OCI-LY3 (cell line): Measurements from ENCODE around the gene CCRL2.

Source experiments
- EZH2phosphoT487 ChIP-seq: fragments of 200-600 bp; shearing (Covaris generic); IDR thresholded peaks from 2 replicates; pipeline ENCODE4 v1.6.1; 2018; ENCODE audit warnings: antibody characterized with exemption, mixed run types, low read depth
- TF ChIP-seq, protein P1 (sequence below): fragments of 200-600, 300-600 bp; sonication (generic); IDR thresholded peaks from 2 replicates; pipeline ENCODE4 v1.5.1; 2014; ENCODE audit warnings: antibody characterized with exemption, low read length, low read depth

DNA sequence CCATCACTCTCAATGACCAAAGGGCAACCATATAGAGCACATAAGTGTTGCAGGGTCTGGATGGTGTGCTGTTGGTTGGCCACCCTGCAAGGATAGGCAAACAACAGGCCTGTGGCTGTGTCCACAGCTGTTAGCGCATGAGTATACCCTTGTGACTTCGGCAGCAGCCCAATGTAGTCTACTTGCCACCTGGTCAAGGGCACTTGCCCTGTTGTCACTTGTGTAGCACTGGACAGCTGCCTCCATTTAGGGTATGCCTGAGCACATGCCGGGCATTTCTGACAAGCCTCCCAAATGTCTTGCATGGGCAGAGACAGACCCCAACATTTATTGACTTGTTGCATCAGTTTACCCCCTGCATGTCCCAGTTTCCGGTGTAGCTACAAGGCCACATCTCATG lies 12.8 kb downstream of the CCRL2 start:
- TF ChIP-seq, protein P1, sequence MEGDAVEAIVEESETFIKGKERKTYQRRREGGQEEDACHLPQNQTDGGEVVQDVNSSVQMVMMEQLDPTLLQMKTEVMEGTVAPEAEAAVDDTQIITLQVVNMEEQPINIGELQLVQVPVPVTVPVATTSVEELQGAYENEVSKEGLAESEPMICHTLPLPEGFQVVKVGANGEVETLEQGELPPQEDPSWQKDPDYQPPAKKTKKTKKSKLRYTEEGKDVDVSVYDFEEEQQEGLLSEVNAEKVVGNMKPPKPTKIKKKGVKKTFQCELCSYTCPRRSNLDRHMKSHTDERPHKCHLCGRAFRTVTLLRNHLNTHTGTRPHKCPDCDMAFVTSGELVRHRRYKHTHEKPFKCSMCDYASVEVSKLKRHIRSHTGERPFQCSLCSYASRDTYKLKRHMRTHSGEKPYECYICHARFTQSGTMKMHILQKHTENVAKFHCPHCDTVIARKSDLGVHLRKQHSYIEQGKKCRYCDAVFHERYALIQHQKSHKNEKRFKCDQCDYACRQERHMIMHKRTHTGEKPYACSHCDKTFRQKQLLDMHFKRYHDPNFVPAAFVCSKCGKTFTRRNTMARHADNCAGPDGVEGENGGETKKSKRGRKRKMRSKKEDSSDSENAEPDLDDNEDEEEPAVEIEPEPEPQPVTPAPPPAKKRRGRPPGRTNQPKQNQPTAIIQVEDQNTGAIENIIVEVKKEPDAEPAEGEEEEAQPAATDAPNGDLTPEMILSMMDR: no peak
- no peak for TF ChIP-seq EZH2phosphoT487
